NCI-H2107 (cell line): ENCODE data around the gene RAB17.
"Not testable (repeated sequence)": the region's sequence is repeated elsewhere in the genome, so short reads cannot be mapped to it uniquely, and the experiment has no call there.

Experiments
- DNase-seq: peaks from one replicate; lab custom pipeline; 2025; lab: John Stamatoyannopoulos, UW

RAB17 gene

DNA sequence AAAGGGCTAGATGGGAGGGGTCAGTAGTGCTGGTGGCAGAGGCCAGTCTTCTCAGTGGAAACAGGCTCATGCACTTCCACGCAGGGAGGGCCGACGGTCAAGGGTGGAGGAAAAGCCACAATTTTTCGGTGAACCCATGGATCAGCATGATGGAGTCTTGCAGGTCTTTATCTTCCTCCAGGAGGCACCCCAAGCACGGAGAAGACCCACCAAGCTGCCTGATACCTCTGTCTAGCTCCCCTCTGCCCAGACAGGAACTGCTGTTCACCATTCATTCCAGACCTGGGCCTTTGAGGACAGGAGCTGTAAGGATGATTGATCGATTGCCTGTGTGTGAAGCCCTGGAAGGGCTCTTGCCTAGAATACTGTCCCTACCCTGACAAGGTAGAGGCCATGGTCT lies 34.0 kb upstream of the RAB17 start:
- no peak for DNase-seq

DNA sequence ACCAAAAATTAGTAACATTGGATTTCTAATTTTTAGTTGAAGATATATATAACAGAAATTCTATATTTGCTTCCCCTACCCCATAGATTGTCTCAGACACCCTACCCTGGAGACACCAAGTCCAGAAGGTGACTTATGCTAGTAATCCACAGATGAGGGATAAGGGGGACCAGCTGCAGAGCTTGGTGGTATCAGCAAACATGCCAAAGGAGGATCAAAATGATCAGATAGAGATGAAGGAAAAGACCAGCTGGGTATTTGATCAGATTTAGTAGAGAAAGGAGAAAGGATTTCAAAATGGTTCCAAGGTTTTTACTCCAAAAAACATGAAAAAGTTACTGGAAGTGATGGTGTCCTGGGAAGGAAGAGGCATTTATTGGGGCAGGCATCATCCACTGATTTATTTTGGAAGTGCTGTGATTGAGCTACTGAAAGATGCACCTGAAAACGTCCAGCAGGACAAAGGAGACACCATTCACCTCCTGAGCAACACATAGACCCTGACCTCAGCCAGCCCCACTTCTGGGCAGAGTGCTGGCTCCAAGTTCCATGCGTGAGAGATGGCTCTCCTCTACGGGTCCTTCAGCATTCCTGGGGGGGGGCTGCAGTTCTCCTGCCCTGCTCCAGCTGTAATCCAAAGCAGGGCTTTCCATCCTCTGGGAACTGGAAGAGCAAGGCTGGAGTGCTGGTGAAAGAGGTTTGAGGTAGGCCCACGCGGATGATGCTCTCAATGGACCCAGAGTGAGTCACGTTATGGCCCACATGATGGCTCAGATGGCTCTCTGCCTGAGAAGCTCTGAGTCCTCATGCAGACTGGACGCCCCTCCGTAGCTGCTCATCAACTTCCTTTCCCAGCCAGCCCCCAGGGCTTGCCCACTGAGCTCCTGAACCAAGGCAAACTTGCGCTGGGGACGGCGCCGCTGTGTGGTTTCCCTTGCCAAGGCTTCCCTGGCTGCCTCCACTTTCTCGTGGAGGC lies 33.2 kb upstream of the RAB17 start:
- DNase-seq: no peak

DNA sequence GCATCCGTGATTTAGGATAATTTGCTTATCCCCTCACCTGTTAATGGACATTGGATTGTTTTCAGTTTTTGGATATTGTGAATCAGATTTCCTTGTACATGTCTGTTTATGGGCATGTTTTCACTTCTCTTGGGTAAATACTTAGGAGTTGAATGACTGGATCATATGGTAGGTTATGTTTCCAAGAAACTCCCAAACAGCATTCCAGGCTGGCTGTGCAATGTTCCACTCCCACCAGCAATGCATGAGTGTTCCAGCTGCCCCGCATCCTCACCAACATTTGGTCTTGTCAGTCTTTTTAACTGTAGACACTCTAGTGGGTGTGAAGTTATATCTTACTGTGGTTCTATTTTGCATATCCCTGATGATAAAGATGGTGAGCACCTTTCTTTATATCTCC lies 27.9 kb upstream of the RAB17 start:
- DNase-seq: no peak

DNA sequence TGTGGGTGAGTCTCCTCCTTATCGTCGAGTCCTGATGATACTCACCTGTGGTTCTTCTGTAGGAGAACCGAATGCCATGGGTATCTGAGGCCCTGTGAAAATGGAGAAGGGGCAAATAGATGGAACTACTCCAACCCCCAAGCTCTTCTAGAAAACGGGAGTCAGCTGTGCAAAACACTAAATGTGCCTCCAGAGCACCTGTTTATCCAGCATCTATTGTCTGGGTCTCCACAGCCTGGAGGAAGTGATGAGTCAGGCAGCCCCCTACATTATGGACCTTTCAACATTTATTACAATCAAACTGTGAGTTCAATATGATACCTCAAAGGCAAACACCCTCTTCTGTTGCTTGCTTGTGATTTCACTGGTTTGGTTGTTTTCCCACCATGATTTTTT lies 27.1 kb upstream of the RAB17 start:
- DNase-seq: no peak

DNA sequence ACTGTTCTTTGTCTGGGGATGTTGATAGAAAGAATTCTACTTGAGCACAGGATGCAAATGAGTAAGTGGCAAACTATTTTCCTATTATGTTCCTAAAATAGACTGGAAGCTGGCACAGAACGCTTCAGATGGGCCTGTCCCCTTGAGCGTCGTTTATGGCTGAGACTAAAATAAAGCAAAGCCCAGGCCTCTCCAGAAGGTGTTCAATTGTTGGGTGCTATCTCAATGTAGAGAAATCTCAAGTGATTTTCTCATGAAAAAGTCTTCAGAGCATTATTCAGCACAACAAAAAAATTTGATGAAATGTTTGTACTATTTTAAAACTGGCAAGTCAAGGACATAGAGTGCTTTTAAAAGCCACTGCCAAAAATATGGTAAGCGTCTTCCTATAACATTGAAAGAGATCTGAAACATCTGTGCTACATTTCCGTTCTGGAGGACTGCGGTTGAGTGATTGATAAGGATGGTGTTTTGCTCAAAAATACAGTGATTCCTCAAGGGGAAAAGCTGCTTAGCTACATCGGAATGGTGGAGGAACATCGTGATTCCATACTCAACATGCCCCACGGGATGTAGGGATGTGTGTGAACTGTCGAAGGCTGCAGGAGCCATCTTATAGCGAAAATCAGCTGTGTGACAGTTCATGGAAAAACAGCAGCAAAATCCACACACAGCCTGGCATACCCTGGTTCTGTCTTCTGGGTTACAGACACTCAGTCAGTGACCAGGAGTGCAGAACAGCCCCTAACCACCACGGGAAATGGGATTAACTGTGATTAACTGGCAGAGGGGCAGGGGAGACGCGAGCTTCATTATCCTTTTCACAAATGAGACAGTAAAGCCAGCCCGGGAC lies 26.4 kb upstream of the RAB17 start:
- DNase-seq: no peak

DNA sequence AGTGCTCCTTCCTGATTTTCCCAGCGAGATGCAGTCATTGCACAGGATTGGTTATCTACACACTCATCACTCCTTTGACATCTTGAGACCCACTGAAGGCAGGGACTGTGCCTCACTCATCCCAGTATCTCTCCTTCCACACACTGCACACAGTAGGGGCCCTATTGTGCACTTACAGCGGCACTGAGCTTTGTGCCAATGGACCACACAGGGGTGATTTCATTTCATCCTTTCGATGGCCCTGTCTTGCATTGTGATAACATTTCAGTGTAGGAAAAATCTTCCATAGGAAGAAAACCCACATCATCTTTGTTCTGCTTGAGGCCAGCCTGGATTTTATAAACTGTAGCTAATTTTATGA lies 25.8 kb upstream of the RAB17 start:
- DNase-seq: no peak

DNA sequence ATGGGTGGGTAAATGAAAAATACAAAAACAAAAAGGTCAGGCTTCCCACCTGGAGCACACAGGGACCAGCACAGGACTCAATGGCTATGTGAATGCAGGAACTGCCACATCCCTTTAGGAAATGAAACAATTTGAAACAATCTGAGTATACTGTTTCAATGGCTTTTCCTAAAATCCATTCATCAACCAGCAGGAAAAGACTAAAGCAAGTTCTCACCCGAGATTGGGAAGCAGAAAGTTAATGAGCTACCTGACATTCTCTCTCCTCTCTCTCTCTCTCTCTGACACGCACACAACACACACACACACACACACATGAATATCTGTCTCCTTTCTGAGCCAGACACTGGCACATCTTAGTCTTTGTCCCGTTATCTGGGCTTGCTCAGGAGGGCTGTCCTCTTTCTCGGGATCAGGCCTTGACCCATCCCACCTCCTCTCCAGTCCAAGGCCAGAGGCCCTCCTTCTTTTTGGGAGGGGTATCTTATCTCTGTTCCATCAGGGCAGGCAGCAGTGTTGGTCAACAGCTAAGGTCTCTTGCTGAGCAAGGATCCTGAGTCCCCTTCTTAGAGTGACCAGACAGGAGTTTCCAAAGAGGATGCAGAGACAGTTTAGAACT lies 25.2 kb upstream of the RAB17 start:
- DNase-seq: no peak

DNA sequence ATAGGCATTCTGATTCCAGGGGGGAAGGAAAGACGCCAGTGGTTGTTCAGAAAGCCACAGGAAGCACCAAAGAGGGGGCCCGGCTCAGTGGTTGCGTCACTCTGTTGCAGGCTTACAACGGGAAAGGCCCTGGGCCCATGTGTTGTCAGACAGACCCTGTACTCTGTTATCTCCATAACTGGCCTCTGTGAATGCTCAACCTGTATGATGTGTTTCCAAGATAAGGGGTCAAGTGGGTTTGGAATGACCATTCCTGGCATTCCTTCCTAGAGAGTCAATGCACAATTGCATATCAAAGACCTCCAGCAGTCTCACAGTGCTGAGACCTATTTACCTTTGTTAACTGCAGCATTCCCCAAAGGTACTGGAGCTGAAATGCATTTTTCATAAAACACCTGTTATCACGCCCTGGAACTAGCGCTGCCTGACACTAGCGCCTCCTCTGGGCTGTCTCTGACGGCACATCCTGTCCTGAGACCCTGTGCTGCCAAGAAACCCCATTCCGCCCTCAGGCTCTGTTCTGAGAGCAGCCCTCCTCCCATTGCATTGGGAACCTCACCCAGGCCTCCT lies 23.7 kb upstream of the RAB17 start:
- DNase-seq: no peak

DNA sequence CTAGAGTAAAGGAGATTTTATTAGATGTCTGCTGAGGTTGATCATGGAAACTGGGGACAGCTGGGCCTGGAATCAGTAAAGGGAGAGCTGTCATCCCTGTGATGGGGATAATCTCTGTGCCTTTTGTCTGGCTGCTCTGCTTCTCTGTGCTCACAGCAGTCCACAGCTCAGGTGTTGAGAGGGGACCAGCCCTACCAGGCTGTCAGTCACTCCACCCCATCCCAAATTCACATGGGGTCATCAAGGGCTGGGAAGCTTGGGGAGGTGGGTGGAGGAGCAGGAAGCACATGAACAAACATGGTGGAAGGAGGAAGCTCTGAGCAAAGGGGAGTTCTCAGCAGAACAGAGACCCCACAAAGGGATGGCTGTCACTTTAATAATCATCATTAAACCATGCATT lies 23.1 kb upstream of the RAB17 start:
- DNase-seq: no peak

DNA sequence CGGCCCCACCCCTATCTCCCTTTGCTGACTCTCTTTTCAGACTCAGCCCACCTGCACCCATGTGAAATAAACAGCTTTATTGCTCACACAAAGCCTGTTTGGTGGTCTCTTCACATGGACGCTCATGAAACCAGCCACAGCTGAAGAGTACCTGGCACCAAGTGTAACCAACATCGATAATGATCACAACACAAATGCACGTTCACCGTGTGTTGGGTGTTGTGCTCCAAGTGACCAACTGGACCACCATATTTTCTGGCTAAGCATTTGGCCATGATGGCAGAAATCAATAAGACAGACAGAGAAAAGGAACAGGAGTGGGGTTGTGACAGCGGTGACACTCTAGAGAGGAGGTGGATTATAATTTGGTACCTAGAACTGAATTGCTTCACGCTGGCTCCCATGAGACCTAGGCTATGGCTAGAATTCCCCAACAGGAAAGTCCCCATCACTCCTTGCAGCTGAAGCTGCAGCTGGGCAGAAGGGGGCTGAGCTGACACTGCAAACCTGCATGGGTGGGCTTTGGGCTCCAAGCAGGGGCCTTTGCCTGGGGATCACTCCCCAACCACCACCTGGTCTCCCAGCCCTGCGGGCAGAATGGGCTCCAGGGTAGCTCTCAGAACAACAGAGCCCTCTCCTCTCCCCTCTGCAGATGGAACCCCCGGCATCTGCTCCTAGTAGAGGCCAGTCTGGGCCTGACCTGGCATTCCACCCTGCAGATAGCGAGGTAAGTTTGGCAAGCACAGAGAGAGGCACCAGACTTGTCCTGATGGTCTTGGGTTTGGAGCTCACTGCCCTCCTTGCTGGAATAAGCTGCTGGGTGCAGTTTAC lies 22.2 kb upstream of the RAB17 start:
- DNase-seq: no peak

DNA sequence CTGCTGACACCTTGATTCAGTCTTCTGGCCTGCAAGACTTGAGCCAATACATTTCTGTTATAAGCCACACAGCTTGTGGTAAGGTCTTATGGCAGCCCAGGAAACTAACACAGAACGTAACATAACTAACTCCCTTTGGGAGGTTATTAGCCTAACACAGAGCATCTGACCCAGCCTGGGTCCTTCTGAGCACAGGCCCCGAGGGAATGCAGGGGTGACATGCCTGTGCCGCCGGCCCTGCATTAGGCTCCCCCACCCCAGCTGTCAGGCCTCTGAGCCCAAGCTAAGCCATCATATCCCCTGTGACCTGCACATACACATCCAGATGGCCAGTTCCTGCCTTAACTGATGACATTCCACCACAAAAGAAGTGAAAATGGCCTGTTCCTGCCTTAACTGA lies 16.0 kb upstream of the RAB17 start:
- not testable (repeated sequence) for DNase-seq

DNA sequence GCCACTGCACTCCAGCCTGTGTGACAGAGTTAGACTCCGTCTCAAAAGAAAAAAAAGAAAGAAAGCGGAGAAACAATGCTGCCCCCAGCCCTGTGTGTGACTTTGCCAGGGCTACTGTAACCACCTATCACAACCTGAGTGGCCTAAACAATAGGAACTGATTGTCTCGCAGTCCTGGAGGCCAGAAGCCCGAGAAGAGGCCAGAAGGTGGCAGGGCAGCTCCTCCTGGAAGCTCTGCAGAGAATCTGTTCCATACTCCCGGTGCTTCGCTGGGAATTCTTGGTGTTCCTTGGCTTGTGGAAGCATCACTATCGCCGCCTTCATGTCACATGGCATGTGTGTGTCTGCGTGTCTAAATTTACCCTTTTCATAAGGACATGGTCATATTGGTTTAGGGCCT lies 14.4 kb upstream of the RAB17 start:
- no peak for DNase-seq

DNA sequence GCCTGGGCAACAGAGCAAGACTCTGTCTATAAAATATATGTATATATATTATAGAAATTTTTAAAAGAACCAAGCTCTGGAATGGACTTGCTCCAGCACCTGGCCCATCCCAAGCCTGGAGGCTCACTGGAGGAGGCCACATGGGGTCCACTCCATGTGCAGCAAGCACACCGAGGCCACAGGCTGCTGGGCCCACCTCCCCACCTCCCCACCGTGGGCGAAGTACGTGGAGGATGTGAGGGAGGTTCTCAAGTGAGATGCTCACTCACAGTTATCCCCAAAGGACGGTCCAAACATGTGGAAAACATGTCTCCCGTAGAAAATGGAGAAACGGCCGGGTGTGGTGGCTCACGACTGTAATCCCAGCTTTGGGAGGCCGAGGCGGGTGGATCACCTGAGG lies 13.9 kb upstream of the RAB17 start:
- DNase-seq: no peak

DNA sequence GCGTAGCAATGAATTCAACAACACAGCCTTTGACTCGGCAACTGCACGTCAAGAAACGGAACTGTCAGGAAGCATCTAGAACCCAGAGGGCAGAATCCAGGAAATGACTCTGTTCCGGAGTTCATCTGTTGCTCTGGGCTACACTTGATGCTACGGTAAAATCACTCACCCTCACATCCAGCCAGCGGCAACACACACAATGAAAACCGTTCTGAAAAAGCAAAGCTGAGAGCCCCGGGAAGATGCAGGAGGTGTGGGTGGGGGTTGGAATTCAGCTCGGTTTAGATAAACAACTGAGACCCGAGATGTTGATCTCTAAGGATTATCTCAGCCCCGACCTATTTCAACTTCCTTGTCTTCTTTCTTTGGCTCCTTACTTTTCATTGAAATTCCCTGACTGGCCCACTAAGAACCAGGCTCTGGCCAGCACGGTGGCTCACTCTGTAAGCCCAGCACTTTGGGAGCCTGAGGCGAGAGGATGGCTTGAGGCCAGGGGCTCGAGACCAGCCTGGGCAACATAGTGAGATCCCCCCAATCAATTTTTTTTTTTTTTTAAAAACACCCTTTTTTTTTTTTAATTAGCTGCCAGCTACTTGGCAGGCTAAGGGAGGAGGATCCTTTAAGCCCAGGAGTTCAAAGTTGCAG lies 13.3 kb upstream of the RAB17 start:
- DNase-seq: no peak

DNA sequence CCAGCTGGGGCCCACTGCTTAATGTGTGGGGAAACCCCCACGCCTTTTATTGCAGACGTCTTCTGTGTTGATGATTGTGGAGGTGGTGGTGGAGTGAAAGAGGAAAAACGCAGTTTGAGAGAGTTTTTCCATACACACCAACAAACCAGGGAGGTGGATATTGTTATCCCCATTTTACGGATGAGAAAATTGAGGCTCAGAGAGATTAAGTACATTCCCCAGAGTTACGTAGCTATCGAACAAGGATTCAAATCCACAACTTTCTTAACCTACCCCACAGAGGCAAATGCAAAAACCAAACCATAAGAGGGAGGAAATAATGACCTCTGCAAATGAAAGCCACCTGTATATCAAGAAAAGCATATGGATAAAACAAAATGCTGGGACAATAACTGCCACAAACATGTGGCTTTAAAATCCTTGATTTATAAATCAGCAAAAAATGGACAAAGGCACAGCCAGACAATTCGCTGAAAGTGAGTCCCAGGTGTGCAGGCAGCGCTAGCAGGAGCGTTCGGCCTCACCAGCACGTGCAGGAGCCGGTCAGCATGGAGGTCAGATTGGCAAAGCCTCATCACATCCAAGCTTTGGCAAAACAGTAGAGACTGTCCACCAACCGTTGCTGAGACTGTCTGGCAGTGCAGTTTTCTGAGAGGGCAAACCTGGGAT lies 12.6 kb upstream of the RAB17 start:
- DNase-seq: no peak

DNA sequence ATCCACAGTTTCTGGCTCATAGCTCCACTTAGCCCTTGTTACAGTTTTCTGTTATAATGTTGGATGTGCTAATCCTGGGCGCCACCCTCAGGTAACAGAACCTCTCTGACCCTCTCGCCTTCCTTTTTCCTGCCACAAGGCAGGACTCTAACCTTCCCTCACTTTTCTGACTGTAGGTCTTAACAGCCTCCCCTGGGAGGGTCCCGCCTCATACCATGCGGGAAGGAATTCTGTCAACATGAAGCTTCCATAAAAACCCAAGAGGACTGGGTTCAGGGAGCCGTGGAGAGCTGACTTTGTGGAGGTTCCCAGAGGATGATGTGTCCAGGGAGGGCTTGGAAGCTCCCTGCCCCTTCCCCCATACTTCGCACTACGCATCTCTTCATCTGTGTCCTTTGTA lies 11.9 kb upstream of the RAB17 start:
- DNase-seq: no peak

DNA sequence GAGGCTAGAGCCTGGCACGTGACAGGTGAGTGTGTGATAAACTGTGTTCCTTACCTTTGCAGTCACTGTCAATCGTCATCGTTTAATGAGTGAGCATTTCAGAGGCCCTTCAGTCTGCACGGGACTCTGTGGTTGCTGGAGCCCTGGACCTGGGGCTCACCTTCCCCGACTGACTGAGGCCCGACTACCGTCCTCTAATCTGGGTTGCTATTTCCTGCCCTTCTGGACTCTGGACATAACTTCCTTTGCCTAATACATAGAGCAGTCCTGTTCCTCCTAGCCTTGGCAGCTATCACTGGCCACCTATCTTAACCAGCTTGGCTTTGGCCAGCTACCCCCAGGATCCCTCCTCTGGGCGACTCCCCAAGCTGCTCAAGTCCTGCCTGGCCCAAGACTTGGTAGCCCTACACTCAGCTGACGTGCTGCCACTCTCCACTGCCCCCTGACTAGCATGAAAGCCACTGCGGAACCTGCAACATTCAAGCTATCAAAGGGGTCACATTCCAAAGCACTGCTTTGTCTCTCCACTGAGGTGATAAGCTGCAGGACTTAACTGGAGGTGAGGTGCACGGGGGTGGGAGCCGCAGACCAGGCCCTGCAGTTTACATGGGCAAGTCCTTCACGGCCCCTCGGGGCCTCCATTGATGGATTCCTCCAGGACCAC lies 11.1 kb upstream of the RAB17 start:
- DNase-seq: no peak

DNA sequence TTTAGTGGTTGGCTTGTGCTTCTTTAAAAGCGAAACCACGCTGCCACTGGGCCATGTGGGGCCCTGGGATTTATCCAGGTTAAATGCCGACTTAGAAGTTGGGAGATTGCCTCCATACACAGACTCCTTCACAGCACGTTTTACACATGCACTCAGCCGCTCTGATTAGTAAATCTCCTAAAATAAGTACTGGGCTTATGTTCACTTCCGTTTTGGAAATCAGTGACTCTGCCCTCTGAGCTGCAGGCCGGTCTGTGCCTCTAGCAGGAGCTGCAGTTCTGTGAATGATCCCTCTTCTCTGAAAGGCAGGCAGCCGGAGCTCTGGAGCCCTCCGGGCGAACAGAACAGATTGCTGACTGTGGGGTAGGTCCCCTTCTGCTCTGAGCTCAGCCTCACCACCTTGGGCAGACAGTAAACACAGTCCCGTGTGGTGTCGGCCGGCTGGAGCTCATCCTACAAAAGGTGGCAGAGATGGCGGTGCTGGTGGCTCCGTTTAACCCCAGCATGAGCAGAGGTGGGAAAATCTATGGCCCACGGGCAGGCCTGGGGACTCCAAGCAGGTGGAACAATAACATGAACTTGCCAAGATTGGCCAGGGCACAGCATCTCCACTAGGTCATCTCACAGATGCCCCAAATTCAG lies 9.8 kb upstream of the RAB17 start:
- no peak for DNase-seq

DNA sequence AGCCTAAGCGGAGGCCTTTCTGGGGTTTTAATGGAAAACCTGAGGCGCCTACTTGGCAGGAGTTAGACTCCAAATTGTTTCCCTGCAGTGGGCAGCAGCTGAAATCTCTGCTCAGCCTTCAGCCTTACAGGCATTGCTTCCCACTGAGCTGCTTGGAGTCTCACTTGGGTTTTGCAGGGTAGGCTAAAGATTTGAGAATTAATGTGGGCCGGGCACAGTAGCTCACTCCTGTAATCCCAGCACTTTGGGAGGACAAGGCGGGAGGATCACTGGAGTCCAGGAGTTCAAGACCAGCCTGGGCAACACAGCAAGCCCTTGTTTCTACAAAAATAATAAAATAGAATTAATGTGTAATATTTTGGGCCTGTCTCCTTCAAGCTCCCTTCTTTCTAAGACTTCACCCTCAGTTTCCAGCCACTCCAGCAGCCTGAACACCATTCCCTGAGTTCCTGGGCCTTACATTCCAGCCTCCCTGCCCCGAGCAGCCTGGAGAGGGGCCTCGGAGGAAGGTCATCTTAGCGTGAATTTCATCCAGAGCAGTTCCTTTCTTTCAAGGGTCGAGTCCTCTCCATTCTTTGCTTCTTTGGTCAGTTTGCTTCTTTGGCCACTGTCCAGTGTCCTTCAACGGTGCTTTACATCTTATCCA lies 9.1 kb upstream of the RAB17 start:
- no peak for DNase-seq
